ENCODE results near the gene UFD1. TPM values are rescaled to one million over a fixed set of nuclear protein-coding genes. Genes with fewer than 3 reads are reported as not detected.
A peak's percentile ranks its signal among the peaks of the same experiment; 100 is the strongest.

The UFD1 gene
- total RNA-seq, 1 donor from 2014 or later, result 41.8 TPM

- H3K4me1 ChIP-seq, result peaks cover 34% of the 10 kb centered on the region
- TF ChIP-seq, protein P1, sequence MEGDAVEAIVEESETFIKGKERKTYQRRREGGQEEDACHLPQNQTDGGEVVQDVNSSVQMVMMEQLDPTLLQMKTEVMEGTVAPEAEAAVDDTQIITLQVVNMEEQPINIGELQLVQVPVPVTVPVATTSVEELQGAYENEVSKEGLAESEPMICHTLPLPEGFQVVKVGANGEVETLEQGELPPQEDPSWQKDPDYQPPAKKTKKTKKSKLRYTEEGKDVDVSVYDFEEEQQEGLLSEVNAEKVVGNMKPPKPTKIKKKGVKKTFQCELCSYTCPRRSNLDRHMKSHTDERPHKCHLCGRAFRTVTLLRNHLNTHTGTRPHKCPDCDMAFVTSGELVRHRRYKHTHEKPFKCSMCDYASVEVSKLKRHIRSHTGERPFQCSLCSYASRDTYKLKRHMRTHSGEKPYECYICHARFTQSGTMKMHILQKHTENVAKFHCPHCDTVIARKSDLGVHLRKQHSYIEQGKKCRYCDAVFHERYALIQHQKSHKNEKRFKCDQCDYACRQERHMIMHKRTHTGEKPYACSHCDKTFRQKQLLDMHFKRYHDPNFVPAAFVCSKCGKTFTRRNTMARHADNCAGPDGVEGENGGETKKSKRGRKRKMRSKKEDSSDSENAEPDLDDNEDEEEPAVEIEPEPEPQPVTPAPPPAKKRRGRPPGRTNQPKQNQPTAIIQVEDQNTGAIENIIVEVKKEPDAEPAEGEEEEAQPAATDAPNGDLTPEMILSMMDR (IDR thresholded peaks at IDR 0.05; ENCODE audit: borderline replicate concordance), result no peak
- no peak for DNase-seq
- no peak overlapping the region for H3K4me3 ChIP-seq
- H3K27ac ChIP-seq (replicated peaks), result no peak overlapping the region
- no peaks in the 10 kb centered on the region for H3K9me3 ChIP-seq (replicated peaks)
- H3K27me3 ChIP-seq (ENCODE audit: low read depth), result no peaks in the 10 kb centered on the region
- intact Hi-C loops (cut with micrococcal nuclease), result no loop called here
- no peaks in the 10 kb centered on the region for H3K36me3 ChIP-seq
These were observed 59.9 kb downstream of the UFD1 start for GRCh38 chr22:19419086-19419463.

- peaks cover 14% of the 10 kb centered on the region for H3K36me3 ChIP-seq
- H3K4me1 ChIP-seq, result peaks cover 49% of the 10 kb centered on the region
- no peak overlapping the region for H3K27ac ChIP-seq (replicated peaks)
- no peak for DNase-seq
- H3K4me3 ChIP-seq, result no peak overlapping the region
- no peaks in the 10 kb centered on the region for H3K27me3 ChIP-seq (ENCODE audit: low read depth)
- intact Hi-C loops (cut with micrococcal nuclease), result no loop called here
- TF ChIP-seq, protein P1 (IDR thresholded peaks at IDR 0.05; ENCODE audit: borderline replicate concordance), result no peak
- H3K9me3 ChIP-seq (replicated peaks), result no peaks in the 10 kb centered on the region
These were observed 66.1 kb downstream of the UFD1 start for GRCh38 chr22:19412923-19413322.

- no peaks in the 10 kb centered on the region for H3K27me3 ChIP-seq (ENCODE audit: low read depth)
- TF ChIP-seq, protein P1 (IDR thresholded peaks at IDR 0.05; ENCODE audit: borderline replicate concordance), result no peak
- intact Hi-C loops (cut with micrococcal nuclease), result no loop called here
- no peaks in the 10 kb centered on the region for H3K9me3 ChIP-seq (replicated peaks)
- DNase-seq, result no peak
- H3K4me1 ChIP-seq, result peaks cover 54% of the 10 kb centered on the region
- H3K4me3 ChIP-seq, result no peak overlapping the region
- H3K27ac ChIP-seq (replicated peaks), result no peak overlapping the region
- H3K36me3 ChIP-seq, result peaks cover 18% of the 10 kb centered on the region
These were observed 66.5 kb downstream of the UFD1 start for GRCh38 chr22:19412478-19412877.

GRCh38 chr22:19411690-19412045 lies 67.3 kb downstream of the UFD1 start:
- no peak for DNase-seq
- Histone ChIP-seq H3K36me3 (peaks cover 22% of the 10 kb centered on the region), H3K4me3 (no peak overlapping the region), H3K27me3 (ENCODE audit: low read depth) (no peaks in the 10 kb centered on the region), H3K9me3 (replicated peaks) (no peaks in the 10 kb centered on the region), H3K27ac (replicated peaks) (peak overlapping the region; percentile 58), H3K4me1 (peaks cover 61% of the 10 kb centered on the region)
- TF ChIP-seq, protein P1 (IDR thresholded peaks at IDR 0.05; ENCODE audit: borderline replicate concordance), result no peak
- intact Hi-C loops (cut with micrococcal nuclease), result no loop called here

GRCh38 chr22:19410941-19411689 lies 67.9 kb downstream of the UFD1 start:
- Histone ChIP-seq H3K27ac (replicated peaks) (peak overlapping the region; percentile 58), H3K4me3 (no peak overlapping the region), H3K36me3 (peaks cover 28% of the 10 kb centered on the region), H3K27me3 (ENCODE audit: low read depth) (no peaks in the 10 kb centered on the region), H3K9me3 (replicated peaks) (no peaks in the 10 kb centered on the region), H3K4me1 (peaks cover 66% of the 10 kb centered on the region)
- TF ChIP-seq, protein P1 (IDR thresholded peaks at IDR 0.05; ENCODE audit: borderline replicate concordance), result no peak
- DNase-seq, result peak; percentile 35
- intact Hi-C loops (cut with micrococcal nuclease), result no loop called here

All from left ventricle myocardium inferior (tissue), 1 donor.